HS-5 (cell line): ENCODE data around the gene PHC1.
"Not testable (repeated sequence)": the region's sequence is repeated elsewhere in the genome, so short reads cannot be mapped to it uniquely, and the experiment has no call there.

ENCODE experiments used
- DNase-seq: peaks from one replicate; pipeline ENCODE4 v3.0.0-alpha.2; 2012; ENCODE audit warnings: low read depth

The PHC1 gene

GRCh38 chr12:8911606-8912268 lies 2.6 kb upstream of the PHC1 start:
- DNase-seq: no peak

DNA sequence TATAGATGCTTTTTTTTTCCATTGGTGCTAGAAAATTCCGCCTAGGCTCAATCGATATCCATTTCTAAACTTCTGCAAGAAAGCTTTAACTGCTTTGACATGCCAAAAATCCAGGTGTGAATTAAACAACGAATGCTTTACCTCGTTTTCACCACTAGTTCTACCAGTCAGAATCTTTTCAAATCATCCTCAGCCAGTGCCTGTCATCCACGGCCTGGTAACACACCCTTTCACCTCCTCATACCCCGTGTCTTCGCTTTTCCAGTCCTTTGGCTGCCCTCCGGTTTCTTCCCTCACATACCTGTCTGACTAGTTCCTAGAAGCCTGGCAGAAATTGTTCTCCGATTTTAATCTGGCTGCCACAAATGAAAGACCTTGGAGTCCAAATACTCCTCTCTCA lies 1.4 kb upstream of the PHC1 start:
- no peak for DNase-seq

DNA sequence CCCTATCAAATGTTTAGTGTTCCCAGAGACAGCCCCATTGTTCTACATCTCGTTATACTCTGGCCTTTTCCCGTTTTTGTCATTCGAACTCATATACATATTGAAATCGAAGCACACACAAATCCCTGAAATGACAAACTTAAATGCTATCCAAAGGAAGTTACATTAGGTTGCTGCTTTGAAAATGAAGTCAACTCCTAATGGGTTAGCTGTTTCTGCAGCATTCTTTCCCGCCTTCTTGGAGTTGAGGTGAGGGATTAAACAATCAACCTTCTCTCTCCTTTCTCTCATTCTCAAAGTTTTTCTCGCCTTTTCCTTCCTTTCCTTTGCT lies 642 bp upstream of the PHC1 start:
- no peak for DNase-seq

- peak; percentile 31 for DNase-seq
Observed at GRCh38 chr12:8914716-8915526, 612 bp downstream of the PHC1 start.

DNA sequence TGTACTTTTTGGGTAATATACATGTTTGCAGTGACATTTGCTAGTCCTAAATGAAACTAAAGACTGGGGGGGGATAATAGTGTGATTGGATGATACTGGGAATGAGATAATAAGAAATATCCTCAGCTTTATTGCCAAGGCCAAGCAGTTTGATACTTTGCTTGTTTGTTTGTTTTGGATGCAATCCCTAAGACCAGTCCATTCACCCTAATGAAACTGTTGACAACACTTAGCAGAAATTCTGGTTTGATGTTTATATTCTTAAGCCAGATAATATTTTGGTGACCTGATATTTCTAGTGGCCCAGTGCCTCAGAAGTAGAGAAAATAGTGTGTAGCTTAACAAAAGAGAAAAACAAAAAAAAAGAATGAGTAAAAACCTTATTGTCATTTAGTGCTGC lies 1.8 kb downstream of the PHC1 start:
- no peak for DNase-seq

DNA sequence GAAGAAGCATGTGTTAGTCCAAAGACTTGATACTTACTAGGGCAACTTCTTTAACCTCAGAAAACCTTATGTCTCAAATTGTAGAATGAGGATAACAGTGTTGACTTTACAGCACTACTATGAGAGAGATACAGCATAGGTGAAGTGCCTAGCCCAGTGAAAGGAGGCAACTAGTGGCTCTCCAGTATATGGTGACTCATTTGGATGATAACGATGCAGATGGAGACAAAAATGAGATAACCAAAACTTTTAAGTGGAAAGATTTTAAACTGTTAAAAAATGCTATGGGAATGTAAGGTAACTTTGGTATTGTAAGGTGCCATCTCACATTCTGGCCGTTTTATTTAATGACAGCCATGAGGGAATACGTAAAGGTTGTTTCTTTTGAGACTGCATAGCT lies 2.7 kb downstream of the PHC1 start:
- DNase-seq: no peak

GRCh38 chr12:8917751-8918150 lies 3.4 kb downstream of the PHC1 start:
- no peak for DNase-seq

GRCh38 chr12:8919643-8920042 lies 5.3 kb downstream of the PHC1 start:
- not testable (repeated sequence) for DNase-seq

DNA sequence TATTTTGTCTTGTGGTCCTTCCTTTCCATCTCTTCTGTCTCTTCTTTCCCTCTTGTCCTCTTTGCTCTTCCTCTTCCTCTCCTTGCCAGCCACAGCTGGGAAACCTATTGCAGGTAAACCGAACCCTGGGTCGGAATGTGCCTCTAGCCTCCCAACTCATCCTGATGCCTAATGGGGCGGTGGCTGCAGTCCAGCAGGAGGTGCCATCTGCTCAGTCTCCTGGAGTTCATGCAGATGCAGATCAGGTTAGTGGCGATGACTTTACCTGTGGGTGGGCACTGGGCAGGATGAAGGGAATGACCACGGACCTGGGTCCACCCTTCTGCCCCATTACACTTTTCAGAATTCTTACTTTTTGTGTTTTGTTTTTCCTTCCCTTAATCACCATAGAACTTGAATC lies 8.2 kb downstream of the PHC1 start:
- DNase-seq: no peak

DNA sequence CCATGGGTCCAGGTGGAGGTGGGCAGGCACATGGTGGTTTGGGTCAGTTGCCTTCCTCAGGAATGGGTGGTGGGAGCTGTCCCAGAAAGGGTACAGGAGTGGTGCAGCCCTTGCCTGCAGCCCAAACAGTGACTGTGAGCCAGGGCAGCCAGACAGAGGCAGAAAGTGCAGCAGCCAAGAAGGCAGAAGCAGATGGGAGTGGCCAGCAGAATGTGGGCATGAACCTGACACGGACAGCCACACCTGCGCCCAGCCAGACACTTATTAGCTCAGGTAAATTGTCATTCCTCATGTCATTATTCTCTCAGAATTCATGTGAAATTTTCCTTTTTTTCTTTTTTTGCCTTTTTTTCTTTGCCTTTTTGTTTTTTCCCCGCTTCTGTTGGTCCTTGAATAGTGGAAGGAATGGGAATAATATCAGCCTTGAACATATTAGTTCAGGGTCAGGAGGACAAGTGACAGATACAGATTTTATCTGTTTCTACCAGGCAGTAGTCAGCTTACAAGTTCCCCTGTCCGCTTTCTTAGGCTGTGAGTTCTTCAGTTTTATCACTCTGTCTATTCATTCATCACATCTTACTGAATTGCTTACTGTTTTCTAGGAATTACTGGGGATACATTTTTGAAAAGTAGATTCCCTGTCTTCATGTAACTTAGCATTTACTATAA lies 16.5 kb downstream of the PHC1 start:
- not testable (repeated sequence) for DNase-seq

- not testable (repeated sequence) for DNase-seq
Observed at GRCh38 chr12:8932464-8932863, 18.2 kb downstream of the PHC1 start.

DNA sequence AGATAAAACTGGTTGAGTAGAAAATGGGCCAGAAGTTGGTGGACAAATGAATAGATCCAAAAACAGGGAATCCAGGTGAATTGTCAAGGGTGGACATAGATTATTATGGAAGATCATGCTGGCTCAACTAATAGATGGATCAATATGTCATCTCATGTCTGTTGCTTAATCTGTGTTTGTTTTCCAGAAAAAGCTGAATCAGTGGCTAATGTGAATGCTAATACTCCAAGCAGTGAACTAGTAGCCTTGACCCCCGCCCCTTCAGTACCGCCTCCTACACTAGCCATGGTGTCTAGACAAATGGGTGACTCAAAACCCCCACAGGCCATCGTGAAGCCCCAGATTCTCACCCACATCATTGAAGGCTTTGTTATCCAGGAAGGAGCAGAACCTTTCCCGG lies 19.8 kb downstream of the PHC1 start:
- not testable (repeated sequence) for DNase-seq

GRCh38 chr12:8936735-8937134 lies 22.4 kb downstream of the PHC1 start:
- no peak for DNase-seq

- DNase-seq: not testable (repeated sequence)
Observed at GRCh38 chr12:8937842-8938442, 23.6 kb downstream of the PHC1 start.

- DNase-seq: no peak
Observed at GRCh38 chr12:8941691-8942478, 27.6 kb downstream of the PHC1 start.

DNA sequence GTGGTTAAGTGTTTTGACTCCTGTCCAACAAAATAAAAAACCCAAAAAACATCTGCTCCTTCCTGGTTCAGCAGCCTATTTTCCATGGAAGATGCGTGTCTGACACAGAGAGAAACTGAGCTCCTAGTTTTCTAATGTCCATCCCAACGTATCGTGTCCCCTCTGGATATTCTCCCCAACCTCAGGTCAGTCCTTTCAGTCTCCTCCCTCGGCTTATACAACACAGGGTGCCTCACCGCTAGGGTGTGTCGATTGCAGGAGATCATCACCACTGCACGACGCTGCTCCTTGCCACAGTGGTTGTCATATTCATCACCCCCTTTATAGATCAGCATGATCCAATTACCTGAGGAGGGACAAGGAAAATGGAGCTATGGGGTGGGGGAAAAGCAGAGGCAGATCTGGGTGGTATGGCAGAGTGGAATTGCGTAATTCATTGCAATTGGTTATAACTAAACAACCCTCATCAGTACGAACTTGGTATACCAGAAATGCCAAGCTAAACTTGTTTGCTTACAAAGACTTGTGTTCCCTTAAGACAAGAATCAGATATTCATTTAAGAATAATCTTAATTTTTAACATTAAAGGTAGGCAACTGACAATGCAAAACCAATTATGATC lies 29.4 kb downstream of the PHC1 start:
- DNase-seq: no peak

DNA sequence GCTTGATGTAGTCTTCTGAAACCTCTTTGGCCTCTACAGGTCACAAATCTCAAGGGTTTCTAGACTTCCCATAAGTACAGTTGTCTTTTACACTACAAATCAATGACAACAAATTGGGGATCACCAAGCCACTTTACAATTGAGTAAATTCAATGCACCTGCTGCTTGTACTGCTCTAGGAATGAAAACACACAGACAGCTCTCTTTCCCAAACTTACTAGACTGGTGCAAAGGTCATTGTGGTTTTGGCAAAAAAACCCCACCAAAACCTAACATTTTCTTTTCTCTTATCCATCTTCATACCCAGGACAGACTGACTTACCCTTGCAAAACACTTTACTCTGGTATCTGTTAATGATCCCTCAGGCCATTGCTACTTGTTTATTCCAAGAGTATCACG lies 32.4 kb downstream of the PHC1 start:
- no peak for DNase-seq

DNA sequence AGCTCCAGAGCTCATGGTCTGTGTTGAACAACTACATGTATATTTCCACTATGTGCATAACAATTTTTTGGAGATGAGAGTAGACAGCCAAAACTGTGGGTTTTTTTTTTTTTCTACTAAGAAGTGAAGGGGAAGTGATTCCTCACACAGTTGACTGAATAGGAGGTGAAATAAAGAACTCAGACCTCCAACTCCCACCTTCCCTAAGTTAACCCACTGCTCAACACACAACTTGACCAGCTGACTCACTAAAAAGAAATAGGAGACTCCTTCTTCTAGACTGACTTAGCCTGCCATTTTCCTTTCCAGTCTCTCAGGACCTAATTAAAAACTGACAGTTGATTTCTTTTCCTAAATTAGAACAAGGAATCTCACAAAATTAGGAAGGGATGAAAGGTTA lies 33.4 kb downstream of the PHC1 start:
- DNase-seq: no peak

DNA sequence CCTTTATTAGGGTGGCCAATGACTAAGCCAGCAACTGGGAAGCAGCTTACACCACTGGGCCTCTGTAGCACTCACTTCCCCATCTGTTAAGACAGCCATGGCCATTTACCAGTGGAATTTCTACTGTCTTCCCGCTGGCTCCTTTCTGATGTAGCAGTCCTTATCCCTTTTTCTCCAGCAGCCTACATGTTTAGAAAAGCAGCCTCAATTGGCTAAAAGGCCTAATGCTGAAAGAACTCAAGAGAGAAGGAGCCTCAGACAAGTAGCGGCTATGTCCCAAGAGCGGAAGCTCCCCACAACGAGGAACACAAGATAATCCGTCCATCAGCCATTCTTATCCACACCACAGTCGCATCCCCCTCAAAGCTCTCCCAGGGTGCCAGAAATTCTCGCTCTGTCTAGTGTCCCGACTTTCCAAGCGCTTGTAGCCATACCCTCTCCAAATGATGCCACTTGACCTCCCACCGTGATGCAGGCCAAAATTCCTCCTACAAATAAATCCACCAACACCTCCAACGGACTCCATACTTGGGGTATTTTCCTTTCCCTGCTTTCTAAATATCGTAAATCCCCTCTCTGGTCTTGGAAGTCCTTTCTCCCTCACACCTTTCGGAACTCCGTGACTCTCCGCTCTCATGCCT lies 34.5 kb downstream of the PHC1 start:
- peak; percentile 14 for DNase-seq

- DNase-seq: peak; percentile 94
Observed at GRCh38 chr12:8949342-8950220, 35.3 kb downstream of the PHC1 start, which contains the start of gene M6PR. Gene M6PR, minus strand, starts transcription at chr12:8949645. Its CDS starts 3,241 bp downstream, at chr12:8946404.
